ENCODE measurements around the gene TRIM63.

GRCh38 chr1:26023009-26023408 lies 44.4 kb downstream of the TRIM63 start:
- TF ChIP-seq ZNF8 (CRISPR knock-in tag; IDR thresholded peaks at IDR 0.05), result no peak
- TF ChIP-seq ZC3H10 (CRISPR knock-in tag; IDR thresholded peaks at IDR 0.05), result no peak
- TF ChIP-seq ZFP3 (CRISPR knock-in tag; IDR thresholded peaks at IDR 0.05), result no peak
- no peak for TF ChIP-seq ZNF70 (CRISPR knock-in tag; IDR thresholded peaks at IDR 0.05)

Measured in SK-N-SH treated with all-trans-retinoic acid at 6 μM for 48 hours (cell line).